ENCODE measurements around the gene GPR18.
A peak's percentile ranks its signal among the peaks of the same experiment; 100 is the strongest.
"Not testable (repeated sequence)": the region's sequence is repeated elsewhere in the genome, so short reads cannot be mapped to it uniquely, and the experiment has no call there.

The GPR18 gene

DNA sequence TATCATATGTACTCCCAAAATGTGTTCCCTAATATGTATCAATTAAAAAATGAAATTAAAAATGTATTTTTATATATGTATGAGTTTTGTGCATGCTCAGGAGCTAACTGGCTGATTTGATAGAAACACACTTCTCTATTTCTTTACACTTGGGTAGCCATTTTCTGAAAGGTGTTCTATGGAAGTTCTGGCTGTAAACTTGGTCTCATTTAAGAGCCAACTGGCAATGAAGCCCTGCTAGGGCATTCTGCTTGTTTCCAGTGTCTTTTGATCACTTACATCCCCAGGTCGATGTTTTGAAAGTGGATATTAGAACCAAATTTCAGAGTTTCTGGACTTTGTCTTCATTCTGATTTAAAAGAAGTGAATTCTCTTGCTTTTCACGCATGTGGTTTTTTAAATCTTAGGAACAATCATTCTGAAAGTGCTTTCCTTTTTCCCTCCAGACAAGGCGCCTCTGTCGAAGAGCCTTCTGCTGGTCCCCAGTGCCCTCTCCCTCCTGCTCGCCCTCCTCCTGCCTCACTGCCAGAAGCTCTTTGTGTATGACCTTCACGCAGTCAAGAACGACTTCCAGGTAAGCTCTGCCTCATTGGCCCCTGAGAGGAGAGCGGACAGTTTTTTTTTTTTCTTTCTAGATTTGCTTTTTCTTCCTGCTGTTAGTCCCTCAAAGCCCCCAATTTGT, 20.1 kb downstream of the GPR18 start:
- no peak for TF ChIP-seq CTCF (conservative IDR thresholded peaks at IDR 0.05; ENCODE audit: low read depth, low read length)
- no peak for DNase-seq (ENCODE audit: low read depth)
- no peak overlapping the region for H3K4me3 ChIP-seq (ENCODE audit: low read depth, low read length)

DNA sequence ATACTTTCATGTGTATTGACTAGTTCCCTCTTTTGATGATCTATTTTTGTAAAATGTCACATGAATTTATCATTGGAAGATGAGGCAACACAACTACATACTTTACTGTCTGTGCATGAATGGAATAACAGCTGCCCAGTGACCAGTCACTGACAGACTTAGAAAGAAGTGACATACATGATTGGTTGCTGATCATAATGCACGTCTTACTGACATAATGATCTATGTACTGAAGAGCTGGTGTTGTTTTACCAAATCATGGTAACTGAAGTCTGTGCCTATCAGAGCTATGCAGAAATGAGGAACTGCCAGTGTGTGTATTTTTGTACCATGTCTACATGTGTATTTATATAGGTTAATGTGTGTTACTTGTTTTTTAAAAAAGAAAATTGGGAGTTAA, 26.5 kb downstream of the GPR18 start:
- no peak for TF ChIP-seq CTCF (conservative IDR thresholded peaks at IDR 0.05; ENCODE audit: low read depth, low read length)
- H3K4me3 ChIP-seq (ENCODE audit: low read depth, low read length) = no peak overlapping the region
- no peak for DNase-seq (ENCODE audit: low read depth)

GRCh38 chr13:99230991-99231390, 27.2 kb downstream of the GPR18 start:
- no peak overlapping the region for H3K4me3 ChIP-seq (ENCODE audit: low read depth, low read length)
- DNase-seq (ENCODE audit: low read depth) = no peak
- TF ChIP-seq CTCF (conservative IDR thresholded peaks at IDR 0.05; ENCODE audit: low read depth, low read length) = no peak

DNA sequence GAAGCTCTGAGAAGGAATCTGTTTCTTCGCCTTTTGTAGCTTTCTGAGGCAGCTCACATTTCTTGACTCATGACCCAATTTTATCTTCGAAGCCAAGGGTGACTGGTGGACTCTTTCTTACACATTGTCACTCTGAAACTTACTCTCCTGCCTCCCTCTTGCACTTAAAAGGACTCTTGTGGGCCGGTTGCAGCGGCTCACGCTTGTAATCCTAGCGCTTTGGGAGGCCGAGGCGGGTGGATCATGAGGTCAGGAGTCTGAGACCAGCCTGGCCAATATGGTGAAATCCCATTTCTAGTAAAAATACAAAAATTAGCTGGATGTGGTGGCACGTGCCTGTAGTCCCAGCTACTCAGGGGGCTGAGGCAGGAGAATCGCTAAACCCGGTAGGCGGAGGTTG, 27.6 kb downstream of the GPR18 start:
- DNase-seq (ENCODE audit: low read depth); H3K4me3 ChIP-seq (ENCODE audit: low read depth, low read length): not testable (repeated sequence)

- DNase-seq (ENCODE audit: low read depth) = peak; percentile 77
- H3K4me3 ChIP-seq (ENCODE audit: low read depth, low read length) = no peak overlapping the region
- TF ChIP-seq CTCF (conservative IDR thresholded peaks at IDR 0.05; ENCODE audit: low read depth, low read length) = no peak
Measured at GRCh38 chr13:99228737-99229691, 29.2 kb downstream of the GPR18 start.

DNA sequence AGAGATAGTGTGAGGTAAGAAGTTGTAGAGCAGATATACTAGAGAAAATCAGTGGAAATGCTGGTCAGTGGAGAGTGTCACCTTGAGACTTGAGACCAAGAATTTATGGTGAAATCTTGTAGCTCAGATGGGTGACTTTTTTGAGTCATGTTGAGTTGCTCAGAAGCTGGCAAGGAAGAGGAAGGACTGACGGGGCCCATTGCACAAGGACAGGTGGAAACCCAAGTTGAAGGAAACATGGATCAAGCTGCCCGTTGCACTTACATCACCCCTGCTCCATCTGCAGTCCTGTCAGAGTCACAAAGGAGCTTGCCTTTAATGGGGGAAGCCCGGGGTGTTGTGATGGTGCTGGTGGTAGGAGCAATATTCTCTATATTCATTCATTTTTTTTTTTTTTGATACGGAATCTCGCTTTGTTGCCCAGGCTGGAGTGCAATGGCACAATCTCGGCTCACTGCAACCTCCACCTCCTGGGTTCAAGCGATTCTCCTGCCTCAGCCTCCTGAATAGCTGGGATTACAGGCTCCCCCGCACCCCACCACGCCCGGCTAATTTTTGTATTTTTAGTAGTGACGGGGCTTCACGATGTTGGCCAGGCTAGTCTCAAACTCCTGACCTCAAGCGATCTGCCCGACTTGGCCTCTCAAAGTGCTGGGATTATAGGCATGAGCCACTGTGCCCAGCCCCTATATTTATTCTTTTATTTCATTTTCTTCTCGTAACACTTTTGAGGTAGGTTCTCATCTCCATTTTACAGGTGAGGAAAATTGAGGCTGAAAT, 30.1 kb downstream of the GPR18 start:
- DNase-seq (ENCODE audit: low read depth) = no peak
- H3K4me3 ChIP-seq (ENCODE audit: low read depth, low read length) = no peak overlapping the region
- no peak for TF ChIP-seq CTCF (conservative IDR thresholded peaks at IDR 0.05; ENCODE audit: low read depth, low read length)

- DNase-seq (ENCODE audit: low read depth) = no peak
- TF ChIP-seq CTCF (conservative IDR thresholded peaks at IDR 0.05; ENCODE audit: low read depth, low read length) = no peak
- H3K4me3 ChIP-seq (ENCODE audit: low read depth, low read length) = no peak overlapping the region
Measured at GRCh38 chr13:99227331-99227900, 30.8 kb downstream of the GPR18 start.
